DOHH2 (cell line): Measurements from ENCODE around the gene TMEM151A.
A peak's percentile ranks its signal among the peaks of the same experiment; 100 is the strongest.

Source experiments
- H3F3A ChIP-seq: fragments of 200-600 bp; sonication (generic), shearing (Covaris generic); 2 replicates; pipeline ENCODE4 v1.6.0; 2016; ENCODE audit warnings: antibody characterized with exemption, mild to moderate bottlenecking; ENCODE audit not compliant: control insufficient read depth, insufficient read depth
- H3K27ac ChIP-seq: fragments of 200-600 bp; sonication (generic); 2 replicates; pipeline ENCODE4 v1.5.1; 2014; ENCODE audit warnings: low read depth, mild to moderate bottlenecking, low read length, moderate library complexity
- H3K27me3 ChIP-seq: fragments of 200-600 bp; sonication (generic); 2 replicates; pipeline ENCODE4 v1.6.1; 2014; ENCODE audit warnings: mild to moderate bottlenecking, low read length, mixed read lengths; ENCODE audit not compliant: control insufficient read depth
- H3K36me3 ChIP-seq: fragments of 200-600 bp; sonication (generic); 2 replicates; pipeline ENCODE4 v1.6.1; 2014; ENCODE audit warnings: mild to moderate bottlenecking, low read length, moderate library complexity, mixed read lengths; ENCODE audit not compliant: control insufficient read depth
- H3K4me1 ChIP-seq: fragments of 200-600 bp; sonication (generic); 2 replicates; pipeline ENCODE4 v1.6.1; 2014; ENCODE audit warnings: mild to moderate bottlenecking, low read length, mixed read lengths; ENCODE audit not compliant: control insufficient read depth
- H3K4me2 ChIP-seq: fragments of 200-600 bp; sonication (generic); 2 replicates; pipeline ENCODE4 v1.6.0; 2014; ENCODE audit warnings: mild to moderate bottlenecking, low read length, moderate library complexity
- H3K4me3 ChIP-seq: fragments of 200-600 bp; sonication (generic); 2 replicates; pipeline ENCODE4 v1.5.1; 2014; ENCODE audit warnings: mild to moderate bottlenecking, low read length, mixed read lengths
- H3K79me2 ChIP-seq: fragments of 200-600 bp; sonication (generic); 2 replicates; pipeline ENCODE4 v1.6.1; 2014; ENCODE audit warnings: mild to moderate bottlenecking, low read length, mixed read lengths; ENCODE audit not compliant: control insufficient read depth
- H3K9me2 ChIP-seq: fragments of 200-600 bp; sonication (generic); replicated peaks from 2 replicates; pipeline ENCODE4 v1.6.1; 2014; ENCODE audit warnings: mild to moderate bottlenecking, low read length, mixed read lengths; ENCODE audit not compliant: control insufficient read depth
- H3K9me3 ChIP-seq: fragments of 200-600 bp; sonication (generic); 2 replicates; pipeline ENCODE4 v1.6.1; 2014; ENCODE audit warnings: antibody characterized with exemption, low read length, mixed read lengths; ENCODE audit not compliant: control insufficient read depth, insufficient read depth
- H4K20me1 ChIP-seq: fragments of 200-600 bp; sonication (generic); 2 replicates; pipeline ENCODE4 v1.6.0; 2014; ENCODE audit warnings: low read depth, mild to moderate bottlenecking, antibody characterized with exemption, low read length, moderate library complexity; ENCODE audit not compliant: control insufficient read depth, insufficient read depth
- EZH2phosphoT487 ChIP-seq: fragments of 200-600 bp; sonication (generic); IDR thresholded peaks from 2 replicates; pipeline ENCODE4 v1.6.1; 2017; ENCODE audit warnings: borderline replicate concordance, mild to moderate bottlenecking, antibody characterized with exemption, low read length, moderate library complexity, mixed read lengths
- TF ChIP-seq, protein P1 (sequence below): fragments of 200-600 bp; sonication (generic); IDR thresholded peaks from one replicate; pipeline ENCODE4 v1.5.1; 2014; ENCODE audit warnings: antibody characterized with exemption, mild to moderate bottlenecking, low read depth, low read length; ENCODE audit not compliant: poor library complexity, severe bottlenecking

Gene TMEM151A

DNA sequence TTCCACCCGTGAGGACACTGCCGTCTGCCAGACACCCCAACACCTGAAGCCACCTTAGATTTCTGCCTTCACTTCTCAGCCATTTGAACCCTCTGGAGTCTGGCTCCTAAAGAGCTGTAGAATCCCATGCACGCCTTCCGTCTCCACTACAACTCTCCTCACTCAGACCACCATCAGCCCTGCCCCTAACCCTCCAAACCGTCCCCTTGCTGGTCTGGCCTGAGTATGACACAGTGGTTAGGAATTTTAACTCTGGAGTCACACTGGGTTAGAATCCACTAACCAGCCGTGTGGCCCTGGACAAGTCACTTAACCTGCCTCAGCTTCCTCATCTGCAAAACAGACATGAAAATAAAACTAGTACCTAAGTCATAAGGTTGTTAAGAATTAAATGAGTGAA lies 10.7 kb upstream of the TMEM151A start:
- TF ChIP-seq, protein P1, sequence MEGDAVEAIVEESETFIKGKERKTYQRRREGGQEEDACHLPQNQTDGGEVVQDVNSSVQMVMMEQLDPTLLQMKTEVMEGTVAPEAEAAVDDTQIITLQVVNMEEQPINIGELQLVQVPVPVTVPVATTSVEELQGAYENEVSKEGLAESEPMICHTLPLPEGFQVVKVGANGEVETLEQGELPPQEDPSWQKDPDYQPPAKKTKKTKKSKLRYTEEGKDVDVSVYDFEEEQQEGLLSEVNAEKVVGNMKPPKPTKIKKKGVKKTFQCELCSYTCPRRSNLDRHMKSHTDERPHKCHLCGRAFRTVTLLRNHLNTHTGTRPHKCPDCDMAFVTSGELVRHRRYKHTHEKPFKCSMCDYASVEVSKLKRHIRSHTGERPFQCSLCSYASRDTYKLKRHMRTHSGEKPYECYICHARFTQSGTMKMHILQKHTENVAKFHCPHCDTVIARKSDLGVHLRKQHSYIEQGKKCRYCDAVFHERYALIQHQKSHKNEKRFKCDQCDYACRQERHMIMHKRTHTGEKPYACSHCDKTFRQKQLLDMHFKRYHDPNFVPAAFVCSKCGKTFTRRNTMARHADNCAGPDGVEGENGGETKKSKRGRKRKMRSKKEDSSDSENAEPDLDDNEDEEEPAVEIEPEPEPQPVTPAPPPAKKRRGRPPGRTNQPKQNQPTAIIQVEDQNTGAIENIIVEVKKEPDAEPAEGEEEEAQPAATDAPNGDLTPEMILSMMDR: no peak
- no peak for TF ChIP-seq EZH2phosphoT487
- peaks cover 8% of the 10 kb centered on the region; the same call in 1 of the 2 replicates for H3K36me3 ChIP-seq
- H3K4me1 ChIP-seq: peaks cover 36% of the 10 kb centered on the region

DNA sequence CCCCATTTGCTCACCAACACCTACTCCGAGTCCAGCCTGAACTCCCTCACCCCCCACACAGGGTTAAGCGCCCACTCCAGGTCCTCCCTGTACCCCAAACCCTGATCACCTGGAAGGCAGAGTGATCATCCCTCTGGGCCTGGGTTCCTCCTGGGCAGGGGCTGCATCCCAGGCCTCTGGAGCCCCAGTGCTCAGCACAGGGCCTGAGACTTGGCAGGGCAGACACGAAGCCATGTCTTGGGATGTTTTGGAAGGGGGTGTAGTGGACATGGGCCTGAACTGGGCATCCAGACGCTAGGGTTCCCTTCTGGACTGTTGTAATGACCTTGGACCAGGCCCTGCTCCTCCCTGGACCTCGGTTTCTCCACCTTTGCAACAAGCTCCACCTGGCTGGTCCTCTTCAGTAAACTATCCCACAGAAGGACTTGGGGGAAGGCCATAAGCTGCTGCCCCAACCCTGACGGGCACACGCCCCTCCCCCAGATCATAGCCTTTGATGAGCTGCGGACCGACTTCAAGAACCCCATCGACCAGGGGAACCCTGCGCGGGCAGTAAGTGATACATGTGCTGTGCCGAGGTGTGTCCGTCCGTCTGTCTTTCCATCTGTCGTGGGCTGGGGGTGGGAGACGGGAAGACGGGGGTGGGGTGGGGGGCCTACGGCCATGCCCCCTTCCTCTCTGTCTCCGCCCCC lies 9.8 kb upstream of the TMEM151A start:
- Histone ChIP-seq H3K4me3 (peak overlapping the region; percentile 44), H3K27me3 (no peaks in the 10 kb centered on the region), H3K27ac (no peak overlapping the region), H3K4me2 (peak overlapping the region; percentile 66), H3K4me1 (peaks cover 36% of the 10 kb centered on the region), H3F3A (peaks cover 3% of the 10 kb centered on the region; the same call in 1 of the 2 replicates), H3K9me2 (no peaks in the 10 kb centered on the region), H3K79me2 (peaks cover 3% of the 10 kb centered on the region; the same call in 1 of the 2 replicates), H4K20me1 (no peaks in the 10 kb centered on the region), H3K9me3 (no peaks in the 10 kb centered on the region), H3K36me3 (peaks cover 3% of the 10 kb centered on the region; the same call in 1 of the 2 replicates)
- TF ChIP-seq EZH2phosphoT487: no peak
- TF ChIP-seq, protein P1: no peak

More for the DNA sequence above, 10.7 kb upstream of the TMEM151A start:
- H3K4me3 ChIP-seq: no peak overlapping the region
- peaks cover 3% of the 10 kb centered on the region; the same call in 1 of the 2 replicates for H3F3A ChIP-seq
- no peak overlapping the region for H3K27ac ChIP-seq
- no peaks in the 10 kb centered on the region for H3K9me2 ChIP-seq
- H3K9me3 ChIP-seq: no peaks in the 10 kb centered on the region
- no peaks in the 10 kb centered on the region for H4K20me1 ChIP-seq
- H3K4me2 ChIP-seq: no peak overlapping the region
- no peaks in the 10 kb centered on the region for H3K27me3 ChIP-seq
- peaks cover 3% of the 10 kb centered on the region; the same call in 1 of the 2 replicates for H3K79me2 ChIP-seq

DNA sequence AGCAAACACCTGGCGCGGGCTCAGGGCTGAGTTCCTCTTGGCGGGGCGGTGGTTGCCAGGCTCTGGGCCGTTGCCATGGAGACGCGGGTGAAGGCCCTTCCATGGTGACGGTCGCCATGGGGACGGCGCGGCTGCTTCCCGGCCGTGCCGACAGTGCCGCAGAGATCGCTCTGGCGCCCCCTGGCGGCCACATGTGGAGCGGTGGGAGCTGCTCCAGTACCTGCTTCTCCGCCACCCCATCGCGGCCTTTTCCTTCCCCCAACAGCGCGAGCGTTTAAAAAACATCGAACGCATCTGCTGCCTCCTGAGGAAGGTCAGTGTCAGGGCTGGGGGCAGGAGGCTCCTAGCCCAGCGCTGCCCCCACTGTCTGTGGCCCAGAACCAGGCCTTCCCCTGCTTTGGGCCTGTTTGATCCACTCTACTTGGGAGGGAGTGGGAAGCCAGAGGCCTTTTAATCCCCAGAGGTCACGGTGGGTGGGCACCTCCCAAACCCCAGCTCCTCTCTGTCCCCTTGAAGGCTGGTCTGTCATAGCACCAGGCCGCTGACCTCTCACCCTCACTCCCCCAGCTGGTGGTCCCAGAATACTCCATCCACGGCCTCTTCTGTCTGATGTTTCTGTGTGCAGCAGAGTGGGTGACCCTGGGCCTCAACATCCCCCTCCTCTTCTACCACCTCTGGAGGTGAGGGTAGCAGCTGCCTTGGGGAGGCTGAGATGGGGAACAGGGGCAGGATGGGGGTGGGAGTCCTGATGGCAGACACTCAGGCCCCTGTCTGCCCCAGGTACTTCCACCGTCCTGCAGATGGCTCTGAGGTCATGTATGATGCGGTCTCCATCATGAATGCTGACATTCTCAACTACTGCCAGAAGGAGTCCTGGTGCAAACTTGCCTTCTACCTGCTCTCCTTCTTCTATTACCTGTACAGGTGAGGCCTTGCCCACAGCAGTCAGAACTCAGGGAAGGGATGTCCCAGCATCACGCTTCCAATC lies 8.9 kb upstream of the TMEM151A start:
- TF ChIP-seq EZH2phosphoT487: no peak
- TF ChIP-seq, protein P1: peak; percentile 92
- Histone ChIP-seq H3K9me2 (no peaks in the 10 kb centered on the region), H3K4me2 (peak overlapping the region; percentile 66), H3K27ac (peak overlapping the region; percentile 18; the same call in 1 of the 2 replicates), H3F3A (peaks cover 3% of the 10 kb centered on the region; the same call in 1 of the 2 replicates), H3K36me3 (peaks cover 3% of the 10 kb centered on the region; the same call in 1 of the 2 replicates), H4K20me1 (no peaks in the 10 kb centered on the region), H3K4me3 (peak overlapping the region; percentile 44; the same call in 1 of the 2 replicates), H3K9me3 (no peaks in the 10 kb centered on the region), H3K27me3 (no peaks in the 10 kb centered on the region), H3K4me1 (peaks cover 35% of the 10 kb centered on the region), H3K79me2 (peaks cover 6% of the 10 kb centered on the region)
